EH (cell line): Measurements from ENCODE around the gene PPP1R13L.

Experiments used
- DNase-seq: peaks from one replicate; pipeline ENCODE4 v3.0.0-alpha.2; 2015; ENCODE audit warnings: low read depth

Gene PPP1R13L

GRCh38 chr19:45407091-45407375 is 2.2 kb upstream of the PPP1R13L start:
- no peak for DNase-seq

GRCh38 chr19:45406226-45407090 is 1.6 kb upstream of the PPP1R13L start, which contains the start of gene POLR1G:
Gene POLR1G (plus strand): TSS chr19:45406644. CDS start chr19:45406697, 53 bp downstream.
- peak; percentile 87 for DNase-seq

DNA sequence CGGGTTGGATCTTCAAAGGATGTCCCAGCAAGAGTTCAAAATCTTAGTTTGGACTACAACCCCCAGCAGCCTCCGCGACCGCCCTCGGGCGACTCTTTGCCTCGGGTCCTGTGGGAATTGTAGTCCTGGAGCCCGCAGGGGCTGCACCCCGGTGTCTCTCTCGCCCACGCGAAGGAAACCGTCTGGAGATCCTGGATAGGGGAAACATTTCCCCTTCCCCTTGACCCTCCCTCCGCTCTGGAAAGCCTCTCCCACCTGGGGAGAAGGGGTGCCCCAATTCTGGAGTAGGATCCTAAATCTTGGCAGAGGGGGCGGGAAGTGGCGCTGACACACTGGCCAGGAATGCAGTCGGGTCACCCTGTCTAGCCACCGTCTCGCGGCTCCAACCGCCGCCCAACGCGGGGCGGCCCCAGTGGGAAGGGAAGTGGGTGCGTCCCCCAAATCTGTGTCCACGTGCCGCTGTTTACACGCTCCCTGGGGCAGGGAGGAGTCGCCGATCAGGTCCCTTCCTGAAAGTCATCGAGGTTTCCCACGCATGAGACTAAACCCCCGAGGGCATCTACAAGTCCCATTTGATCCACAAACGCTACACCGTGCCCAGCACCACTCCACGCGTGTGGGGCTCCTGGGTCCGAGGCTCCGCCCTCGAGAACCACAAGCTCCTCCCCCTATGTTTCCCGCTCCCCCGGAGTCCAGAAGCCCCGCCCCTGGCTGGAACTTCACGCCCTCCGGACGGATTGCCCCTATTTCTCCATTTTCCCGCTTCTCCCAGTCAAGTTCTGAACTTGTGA is 761 bp upstream of the PPP1R13L start:
- DNase-seq: peak; percentile 94

- DNase-seq: peak; percentile 63
These were observed 900 bp downstream of the PPP1R13L start for GRCh38 chr19:45403781-45404556.

- peak; percentile 46 for DNase-seq
These were observed 1.6 kb downstream of the PPP1R13L start for GRCh38 chr19:45403272-45403671.

DNA sequence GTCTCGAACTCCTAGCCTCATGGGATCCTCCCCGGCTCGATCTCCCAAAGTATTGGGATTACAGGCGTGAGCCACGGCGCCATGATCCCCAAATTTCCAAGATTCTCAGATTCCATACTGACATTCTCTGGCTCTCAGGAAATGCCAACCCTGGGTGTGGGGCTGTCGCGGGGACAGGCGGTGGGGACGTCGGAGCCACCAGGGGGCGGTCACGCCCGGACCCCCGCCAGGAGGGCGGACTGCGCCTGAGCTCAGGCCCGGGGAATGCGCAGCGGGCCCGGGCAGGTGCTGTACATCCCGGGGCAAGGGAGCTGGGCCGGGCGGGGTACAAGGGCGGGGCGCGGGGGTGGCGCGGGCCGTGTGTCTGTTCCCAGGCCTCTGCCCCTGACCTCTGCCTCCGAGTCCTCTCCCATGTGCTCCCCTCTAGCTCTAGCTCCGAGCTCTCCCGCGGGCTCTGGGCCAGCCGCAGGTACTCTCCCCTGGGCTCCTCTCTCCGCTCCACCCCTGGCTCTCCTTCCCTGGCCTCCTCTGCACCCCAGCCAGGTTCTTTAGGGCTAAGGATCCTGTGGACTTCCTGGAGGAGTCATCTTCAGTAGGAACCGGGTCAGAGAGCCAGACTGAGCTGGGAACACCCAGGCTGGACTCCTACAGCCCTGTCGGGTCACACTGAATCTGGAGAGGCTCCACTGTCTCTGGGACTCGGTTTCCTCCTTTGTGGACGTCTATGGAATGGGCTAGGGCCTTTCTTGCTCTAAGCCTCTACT is 2.4 kb downstream of the PPP1R13L start:
- DNase-seq: peak; percentile 65

DNA sequence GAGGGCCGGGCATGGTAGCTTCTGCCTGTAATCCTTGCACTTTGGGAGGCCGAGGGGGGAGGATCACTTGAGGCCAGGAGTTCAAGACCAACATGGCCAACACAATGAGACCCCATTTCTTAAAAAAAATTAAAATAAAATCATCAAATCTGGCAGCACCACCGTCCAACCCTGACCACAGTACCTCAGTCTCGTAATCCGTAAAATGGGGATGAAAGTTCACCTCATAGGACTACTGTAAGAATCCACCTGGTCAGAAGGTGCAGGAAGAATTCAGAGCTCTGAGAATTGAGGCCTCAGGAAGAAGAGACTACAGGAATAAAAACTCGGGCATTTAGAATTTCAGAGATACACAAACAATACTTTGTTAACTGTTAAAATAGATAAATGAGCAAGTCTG is 3.1 kb downstream of the PPP1R13L start:
- no peak for DNase-seq

DNA sequence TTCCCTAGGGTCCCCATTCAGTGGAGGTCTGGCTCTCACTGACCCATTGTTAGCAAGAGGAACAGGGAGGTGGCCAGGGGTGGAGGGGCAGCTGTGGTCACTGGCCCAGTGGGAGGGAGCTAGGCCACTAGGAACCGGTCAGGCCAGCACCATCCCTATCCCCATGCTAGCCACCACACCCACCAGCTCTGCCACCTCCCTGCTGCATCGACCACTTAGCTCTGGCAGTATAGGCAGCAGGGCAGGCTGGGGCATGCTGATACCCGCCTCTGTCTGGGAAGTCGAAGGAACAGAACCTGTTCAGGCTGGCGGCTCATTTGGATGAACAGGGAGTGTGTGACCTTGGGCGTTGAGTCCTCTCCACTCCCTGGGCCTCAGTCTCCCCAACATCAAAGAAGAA is 4.7 kb downstream of the PPP1R13L start:
- no peak for DNase-seq

GRCh38 chr19:45395821-45396617 is 8.8 kb downstream of the PPP1R13L start:
- no peak for DNase-seq

GRCh38 chr19:45391871-45392665 is 12.8 kb downstream of the PPP1R13L start:
- no peak for DNase-seq

GRCh38 chr19:45391346-45391745 is 13.5 kb downstream of the PPP1R13L start:
- peak; percentile 48 for DNase-seq

DNA sequence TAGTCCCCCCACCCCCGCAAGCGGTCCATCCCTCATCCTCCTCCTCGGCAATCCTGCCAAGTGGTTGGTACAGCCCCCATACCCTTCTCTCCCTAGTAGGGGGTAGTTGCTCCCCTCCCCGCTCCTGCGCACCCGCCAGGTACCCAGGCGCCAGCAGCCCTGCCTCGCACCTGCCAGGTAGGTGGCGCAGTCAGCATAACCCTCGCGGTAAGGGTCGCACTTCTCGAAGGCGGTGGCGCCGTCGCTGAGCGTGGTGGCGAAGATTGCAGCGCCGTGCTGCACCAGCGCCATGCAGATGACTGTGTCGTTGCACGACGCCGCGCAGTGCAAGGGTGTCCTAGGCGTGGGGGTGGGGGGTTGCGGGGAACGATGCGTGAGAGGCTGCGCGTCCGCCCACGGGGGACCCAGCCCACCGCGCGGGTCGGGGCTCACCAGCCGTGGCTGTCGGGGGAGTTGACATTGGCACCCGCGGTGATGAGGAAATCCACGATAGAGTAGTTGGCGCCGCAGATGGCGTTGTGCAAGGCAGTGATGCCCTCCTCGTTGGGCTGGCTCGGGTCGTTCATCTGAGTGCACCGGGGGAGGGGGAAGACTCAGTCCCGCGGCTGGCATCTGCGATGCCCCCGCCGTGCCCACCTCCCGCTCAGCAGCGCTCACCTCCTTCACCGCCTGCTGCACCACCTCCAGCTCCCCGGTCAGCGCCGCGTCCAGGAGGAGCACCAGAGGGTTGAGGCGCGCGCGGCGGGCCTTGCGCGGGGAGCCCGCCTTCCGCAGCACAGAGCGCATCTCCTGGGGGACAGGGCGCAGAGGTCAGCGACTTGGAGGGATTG is 19.3 kb downstream of the PPP1R13L start:
- no peak for DNase-seq

DNA sequence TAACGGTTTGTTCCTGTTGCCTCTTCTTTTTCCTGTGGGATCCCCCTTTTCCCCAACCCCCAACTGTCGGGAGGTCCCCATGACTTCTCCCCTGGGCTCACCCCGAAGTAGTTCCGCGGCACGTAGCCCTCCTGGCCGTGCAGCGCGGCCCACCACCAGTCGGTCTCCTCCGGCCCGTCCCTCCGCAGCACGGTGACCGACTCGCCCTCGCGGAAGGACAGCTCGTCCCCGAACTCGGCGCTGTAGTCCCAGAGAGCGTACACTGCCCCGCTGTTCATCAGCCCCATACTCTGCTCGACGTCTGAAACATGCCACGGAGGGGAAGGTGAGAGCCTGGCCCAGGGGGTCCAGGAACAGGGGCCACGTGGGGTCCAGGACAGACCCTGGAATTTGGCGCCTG is 22.4 kb downstream of the PPP1R13L start:
- DNase-seq: no peak

DNA sequence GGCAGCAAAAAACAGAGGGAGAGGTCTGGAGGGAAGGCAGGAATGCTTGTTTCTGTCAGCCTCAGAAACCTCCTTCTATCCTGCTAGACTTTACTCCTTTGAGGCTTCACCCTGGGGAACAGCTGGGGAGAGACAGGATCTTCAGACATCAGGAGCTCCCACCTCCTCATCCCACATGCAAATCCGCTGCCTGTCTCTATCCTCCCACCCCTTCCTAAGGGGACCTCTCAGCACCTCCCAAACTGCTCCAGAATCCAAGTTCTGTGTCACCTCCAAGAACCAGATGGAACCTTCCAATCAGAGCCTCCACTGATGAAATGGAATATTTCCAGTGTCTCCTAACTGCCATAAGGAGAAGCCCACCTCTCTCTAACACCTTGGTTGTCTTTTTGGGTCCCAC is 24.8 kb downstream of the PPP1R13L start:
- no peak for DNase-seq

DNA sequence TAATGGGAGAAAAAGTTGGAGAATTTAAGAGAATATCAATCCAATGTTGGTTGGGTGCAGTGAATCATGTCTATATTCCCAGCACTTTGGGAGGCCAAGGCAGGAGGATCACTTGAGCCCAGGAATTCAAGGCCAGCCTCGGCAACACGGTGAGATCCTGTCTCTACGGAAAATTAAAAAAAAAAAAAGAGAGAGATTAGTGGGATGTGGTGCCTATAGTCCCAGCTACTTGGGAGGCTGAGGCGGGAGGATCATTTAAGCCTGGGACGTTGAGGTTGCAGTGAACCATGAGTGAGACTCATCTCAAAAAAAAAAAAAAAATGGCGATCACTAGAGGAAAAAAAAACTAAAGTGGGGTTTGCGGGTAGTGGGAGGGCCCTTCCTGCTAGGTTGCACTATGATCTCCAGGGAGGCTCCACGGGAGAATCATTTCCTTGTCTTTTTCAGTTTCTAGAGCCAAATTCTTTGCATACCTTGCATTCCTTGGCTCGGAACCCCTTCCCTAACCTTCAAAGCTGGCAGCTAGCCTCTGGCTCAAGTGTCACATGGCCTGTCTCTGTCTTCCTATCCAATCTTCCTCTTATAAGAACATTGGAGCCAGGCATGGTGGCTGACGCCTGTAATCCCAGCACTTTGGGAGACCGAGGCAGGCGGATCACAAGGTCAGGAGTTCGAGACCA is 28.7 kb downstream of the PPP1R13L start:
- peak; percentile 99 for DNase-seq

- peak; percentile 97 for DNase-seq
These were observed 34.3 kb downstream of the PPP1R13L start, which contains the start of gene ERCC2 for GRCh38 chr19:45370410-45371204. Gene ERCC2 (minus strand): TSS chr19:45370573. CDS start chr19:45370540, 33 bp downstream.

- peak; percentile 29 for DNase-seq
These were observed 36.0 kb downstream of the PPP1R13L start for GRCh38 chr19:45368737-45369340.
